Myocyte (in vitro differentiated cells): ENCODE measurements around the gene GLIS1. TPM values are rescaled to one million over a fixed set of nuclear protein-coding genes. Genes with fewer than 3 reads are reported as not detected.

Experiments
- DNase-seq: peaks from one replicate; pipeline ENCODE4 v3.0.0-alpha.2; 2012; ENCODE audit warnings: low read depth
- total RNA-seq: library from RNA; depleted of rRNA; stranded (reverse); fragments of >200 nt; gene quantifications from 2 replicates; pipeline ENCODE4 v1.2.3, GENCODE V29; 2014

Gene GLIS1
- total RNA-seq, 1 donor from 2014 or later: 1.9 TPM

DNA sequence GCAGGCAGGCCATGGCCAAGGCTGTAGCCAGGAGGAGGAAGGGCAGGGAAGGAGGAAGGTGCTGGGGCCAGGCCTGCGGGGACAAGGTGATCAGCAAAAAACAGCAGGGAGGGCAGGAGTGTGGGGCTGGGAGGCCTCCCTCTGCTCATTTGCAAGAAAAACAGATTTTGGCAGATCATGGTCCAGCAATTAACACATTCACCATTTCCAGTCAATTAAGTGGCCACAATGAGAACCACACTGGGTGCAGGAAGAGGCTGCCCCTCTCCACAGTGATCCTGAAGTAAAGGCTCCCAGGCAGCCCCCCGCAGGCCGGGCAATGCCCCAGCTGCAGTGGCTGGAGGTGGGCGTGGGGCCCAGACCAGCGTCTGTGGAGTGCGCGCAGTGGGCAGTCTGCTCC, 225.1 kb downstream of the GLIS1 start:
- DNase-seq: no peak

DNA sequence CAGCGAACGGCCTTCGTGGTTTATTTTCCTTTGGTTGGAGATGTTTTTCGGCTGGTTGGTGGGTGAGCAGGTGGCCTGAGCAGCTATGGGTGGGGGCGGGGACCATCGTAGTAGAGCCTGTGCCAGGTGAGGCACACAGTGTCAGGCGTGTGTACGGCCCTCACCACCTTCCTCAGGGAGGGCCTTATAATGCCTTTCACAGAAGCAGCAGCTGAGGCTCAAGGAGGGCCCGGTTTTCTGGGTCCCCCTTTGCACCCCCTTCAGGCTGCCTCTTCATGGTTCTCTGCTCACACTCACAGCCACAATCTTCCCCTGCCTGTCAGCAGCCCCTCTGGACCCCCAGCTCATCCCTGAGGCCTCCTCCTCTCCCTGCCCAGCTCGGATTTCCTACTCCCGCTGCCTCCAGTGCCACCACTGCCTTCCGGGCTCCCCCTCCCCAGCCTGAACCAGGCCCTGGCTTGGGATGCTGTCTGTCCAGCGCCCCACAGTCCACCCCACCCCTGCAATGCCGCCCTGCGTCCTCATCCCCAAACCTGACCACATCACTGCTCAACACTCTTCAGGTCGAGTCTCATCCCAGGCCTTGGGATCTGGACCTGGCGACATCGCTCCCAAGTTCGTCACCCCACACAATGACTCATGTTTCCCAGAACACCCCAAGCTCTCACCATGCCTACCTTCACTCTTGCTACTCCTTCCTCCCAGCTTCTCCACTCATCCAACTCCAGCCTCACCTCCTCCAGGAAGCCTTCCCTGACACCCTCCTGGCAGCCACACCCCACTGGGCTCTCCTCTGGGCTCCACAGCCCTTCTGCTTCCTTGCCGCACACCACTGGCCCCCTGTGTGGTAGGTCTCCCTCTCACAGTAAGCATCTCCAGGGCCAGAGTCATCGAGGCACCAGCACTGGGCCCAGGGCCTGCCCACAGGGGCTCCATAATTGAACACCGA, 225.9 kb downstream of the GLIS1 start:
- DNase-seq: no peak

DNA sequence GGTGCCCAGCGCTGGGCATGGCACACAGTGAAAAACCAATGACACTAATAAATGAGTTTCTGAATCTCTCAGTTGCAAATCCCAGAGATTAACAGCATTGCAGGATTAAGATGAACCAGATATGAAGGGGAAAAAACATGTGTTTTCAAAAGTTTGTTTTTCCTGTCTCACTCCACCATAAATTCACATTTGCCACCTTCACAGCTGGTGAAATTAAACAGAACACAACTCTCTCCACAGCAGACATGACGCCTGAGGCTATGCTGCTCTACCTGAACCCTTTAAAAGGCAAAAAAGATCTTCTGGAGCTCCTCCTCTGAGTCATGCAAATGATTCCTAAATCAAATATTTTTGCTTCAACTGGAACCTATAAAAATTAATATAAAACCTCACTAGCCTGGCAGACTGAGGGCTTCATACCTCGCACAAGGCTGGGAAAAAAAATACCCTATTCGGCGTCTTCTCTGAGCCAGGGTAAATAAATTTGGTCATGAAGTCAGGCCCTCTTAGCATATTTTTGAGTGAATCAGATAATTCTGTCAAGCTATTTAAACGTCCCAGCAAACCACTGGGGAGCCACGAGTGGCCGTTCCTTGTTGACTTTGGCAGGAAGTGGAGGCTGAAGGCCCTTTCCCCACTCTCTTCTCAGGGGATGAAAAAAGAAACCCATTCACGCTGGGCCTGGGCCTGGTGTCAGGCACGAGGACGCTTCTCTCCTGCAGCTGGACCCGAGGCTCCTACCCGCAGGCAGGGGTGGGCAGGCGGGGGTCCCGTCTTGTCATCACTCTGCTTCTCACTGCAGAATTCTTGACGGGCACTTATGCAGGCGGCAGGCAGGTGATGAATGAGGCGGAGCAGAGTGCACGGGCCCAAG, 226.8 kb downstream of the GLIS1 start:
- no peak for DNase-seq

DNA sequence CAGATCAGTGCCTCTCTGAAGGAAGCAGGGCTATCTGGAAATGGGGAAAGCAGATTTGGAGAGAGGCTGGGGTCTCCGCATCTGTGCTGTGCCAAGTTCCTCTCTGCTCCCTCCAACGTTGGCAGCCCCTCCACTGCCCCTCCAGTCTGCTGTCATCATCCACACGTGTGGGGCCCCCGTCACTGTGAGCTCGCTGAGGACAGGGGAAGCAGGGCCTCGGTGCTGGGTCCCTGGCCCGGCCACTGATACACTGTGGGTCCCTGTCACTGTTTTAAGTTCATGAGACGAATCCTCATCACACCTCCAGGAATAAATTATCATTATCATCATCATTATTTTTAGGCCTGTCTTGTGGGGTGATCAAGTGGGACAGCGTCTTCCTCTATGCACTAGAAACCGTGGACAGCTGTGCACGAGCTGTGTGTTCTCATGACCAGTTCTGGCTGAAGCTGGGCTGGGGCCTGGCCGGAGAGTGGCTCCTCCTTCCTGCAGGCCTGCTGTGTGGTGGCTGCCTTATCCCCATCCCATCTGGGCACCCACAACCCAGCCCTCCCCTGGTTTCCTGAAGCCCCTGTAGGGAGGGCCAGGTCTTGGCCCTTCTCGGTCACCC, 227.5 kb downstream of the GLIS1 start:
- DNase-seq: no peak

DNA sequence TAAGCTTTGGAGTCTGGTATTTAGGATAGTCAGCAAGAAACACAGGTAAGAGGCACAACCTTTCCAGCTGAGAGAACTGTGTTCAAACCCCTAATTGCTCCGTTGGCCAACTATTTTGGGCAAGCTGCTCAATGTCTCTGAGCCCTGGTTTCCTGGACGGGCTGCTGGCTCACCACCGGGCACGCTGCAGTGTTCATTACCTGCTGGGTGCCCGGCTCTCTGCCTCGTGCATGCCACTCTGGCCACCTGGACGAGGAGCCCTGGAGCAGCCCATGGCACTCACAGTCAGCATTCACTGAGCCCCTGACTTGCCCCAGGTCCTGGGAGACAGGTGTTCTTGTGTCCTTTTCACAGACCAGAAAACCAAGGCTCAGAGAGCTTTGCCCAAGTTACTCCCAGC, 228.7 kb downstream of the GLIS1 start:
- DNase-seq: no peak

DNA sequence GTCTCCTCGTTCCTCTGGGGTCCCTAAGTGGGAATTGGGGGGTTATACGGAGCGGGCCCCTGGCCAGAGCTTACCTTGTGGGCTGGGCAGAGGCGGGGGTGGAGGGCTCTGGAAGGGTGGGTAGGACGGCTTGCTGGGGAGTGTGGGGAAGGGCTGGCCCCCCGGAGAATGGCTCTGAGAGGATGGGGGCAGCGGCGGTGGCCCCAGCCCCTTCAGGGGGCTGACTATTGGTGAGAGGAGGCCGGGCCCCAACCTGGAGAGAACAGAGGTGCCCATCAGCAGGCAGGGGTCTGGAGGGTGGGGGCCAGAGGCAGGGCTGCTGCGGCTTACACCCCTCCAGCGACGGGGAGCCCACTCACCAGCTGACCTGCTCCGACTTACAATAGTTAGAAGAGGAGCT, 229.2 kb downstream of the GLIS1 start:
- no peak for DNase-seq

DNA sequence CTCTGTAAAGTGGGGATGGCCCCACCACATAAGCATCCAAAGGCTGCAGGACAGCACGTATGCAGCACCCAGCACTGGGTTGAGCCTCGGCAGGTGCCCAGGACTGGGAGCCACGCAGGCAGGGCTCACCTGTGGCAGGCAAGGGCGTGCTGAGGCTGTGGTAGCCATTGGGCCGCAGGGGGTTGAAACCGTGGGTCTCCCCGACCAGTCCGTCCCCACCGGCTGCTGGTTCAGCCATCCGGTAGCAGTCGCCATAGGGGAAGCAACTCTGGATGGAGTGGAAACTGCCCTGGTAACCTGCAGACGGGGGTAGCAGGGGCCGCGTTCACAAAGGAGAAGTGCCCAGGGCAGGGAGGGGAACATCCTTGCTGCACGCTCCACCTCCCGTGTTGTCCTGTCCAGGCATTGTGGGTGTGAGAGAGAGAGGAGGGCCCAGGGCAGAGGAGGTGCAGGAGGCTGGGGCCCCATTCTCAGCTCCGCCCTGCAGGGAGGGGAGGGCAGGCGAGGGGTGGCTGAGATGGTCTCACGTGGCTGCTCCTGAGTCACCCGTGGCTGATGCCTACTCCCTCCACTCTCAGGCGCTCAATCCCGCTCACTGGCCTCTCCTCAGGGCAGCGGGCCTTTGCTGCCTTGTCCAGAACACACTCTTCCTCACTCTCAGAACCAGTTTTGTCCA, 229.8 kb downstream of the GLIS1 start:
- DNase-seq: no peak

DNA sequence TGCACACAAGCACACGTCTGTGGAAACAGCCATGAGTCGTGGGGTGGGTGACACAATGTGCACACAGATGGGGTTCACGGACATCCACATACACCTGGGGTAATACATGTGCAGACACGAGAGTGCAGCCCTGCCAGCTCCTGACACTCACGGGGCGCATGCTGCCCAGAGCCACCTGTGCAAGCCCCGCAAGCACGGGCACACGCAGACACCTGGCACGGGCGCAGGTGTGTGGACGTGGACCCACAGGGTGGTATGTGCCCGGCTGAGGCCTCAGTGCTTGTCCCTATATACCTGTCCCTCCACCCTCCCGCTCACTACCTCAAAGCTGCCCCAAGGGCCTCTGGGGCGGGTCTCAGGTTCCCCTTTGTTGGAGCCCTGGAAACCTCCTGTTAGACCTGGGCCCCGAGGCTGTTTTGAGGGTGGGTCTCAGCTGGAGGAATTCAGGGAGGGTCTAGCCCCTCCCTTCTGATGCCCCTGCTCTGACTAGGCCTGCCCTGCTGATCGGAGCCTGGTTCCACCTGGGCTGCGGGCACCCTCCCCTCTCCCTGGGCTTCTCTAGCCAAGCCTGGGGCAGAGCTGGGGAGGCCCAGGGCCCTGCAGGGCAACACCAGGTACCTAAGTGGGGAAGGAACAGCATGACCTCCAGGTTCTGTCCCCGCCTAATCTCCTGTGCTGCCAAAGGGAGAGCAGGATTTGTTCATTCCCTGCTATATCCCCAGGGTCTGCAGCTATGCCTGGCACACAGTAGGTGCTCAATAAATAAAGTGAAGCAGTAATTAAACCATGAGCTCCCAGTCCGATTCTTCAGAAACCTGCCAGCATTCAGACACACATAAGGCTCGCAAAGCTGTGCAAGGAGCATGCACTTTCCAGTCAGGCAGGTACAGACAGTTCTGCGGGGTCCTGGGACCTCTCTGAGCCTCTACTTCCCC, 230.6 kb downstream of the GLIS1 start:
- DNase-seq: no peak

DNA sequence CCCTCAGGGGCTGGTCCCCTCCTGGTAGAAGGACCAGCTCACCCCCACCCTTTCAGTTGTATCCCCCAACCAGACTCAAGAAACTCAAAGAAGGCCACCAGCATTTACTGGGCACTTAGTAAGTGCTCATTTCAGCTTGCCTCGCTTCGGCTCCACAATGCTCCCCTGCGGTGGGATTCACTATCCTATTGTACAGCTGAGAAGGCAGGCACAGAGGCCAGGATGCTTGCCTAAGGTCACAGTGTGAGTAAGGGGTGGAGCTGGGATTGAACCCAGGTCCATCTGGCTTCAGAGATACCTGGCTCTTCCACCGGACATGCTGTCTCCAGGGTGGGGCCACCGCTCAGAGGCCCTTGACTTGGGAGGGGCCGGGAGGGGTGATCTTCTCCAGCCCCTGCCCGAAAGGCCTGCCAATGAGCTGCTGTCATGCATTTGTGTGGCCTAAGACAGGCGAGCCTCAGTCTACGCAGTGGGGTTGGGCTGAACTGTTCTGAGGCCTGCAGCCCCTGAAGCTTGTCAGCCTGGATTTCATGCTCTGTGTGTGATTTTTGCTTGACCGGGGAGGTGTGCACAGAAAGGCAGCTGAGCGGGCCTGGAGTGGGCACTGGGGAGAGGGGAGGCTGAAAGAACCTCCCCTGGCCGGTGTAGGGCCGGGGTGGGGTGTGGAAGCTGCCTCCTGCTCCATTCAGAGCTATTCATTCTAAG, 231.7 kb downstream of the GLIS1 start:
- DNase-seq: no peak

DNA sequence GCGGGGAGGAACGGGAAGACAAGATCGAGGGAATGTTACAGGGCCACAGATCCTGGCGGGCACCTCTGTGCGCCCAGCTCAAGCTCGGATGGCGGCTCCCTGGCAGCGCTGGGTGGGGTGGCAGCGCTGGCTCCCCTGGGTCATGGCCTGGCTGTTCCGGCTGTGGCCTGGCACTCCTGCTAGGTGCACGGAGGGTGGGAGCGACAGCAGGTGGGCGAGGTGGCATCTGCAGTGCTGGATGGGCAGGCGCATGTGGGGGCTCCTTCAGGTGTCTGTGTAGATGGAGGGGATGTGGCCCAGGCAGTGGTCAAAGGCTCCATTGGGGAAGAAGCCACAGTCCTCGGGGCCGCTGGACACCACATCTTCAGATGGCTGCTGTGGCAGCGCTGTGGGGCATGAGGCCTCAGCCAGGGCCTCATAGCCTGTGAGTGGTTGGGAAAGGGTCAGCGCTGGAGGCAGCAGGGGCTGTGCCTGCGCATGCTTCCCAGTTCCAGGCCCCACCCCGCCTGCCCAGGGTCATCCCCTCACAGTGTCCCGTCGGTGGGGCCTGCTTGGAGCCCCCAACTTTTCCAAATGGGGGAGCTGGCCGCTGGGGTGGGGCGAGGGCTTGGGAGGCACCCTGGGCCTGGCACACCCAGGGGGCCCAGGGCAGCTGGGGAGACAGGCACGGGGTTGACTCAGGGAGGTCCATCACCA, 232.5 kb downstream of the GLIS1 start:
- no peak for DNase-seq

DNA sequence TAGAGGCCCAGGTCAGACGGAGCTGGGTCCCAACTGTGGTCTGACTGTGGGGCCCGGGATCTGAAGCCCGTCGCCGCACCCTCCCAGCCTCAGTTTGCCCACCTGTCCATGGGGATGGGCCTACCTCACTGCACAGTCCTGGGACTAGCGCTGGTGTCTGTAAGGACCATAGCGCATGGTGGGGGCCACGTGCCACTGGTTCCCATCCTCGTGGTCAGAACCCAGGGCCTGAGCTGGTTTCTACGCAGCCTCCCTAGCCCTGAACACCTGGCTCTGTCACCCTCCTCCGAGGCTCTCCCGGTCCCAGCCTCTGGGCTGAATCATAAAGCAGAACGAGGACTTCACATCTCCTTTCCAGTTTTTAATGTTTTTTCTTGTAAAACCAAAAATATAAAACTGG, 233.1 kb downstream of the GLIS1 start:
- DNase-seq: no peak

DNA sequence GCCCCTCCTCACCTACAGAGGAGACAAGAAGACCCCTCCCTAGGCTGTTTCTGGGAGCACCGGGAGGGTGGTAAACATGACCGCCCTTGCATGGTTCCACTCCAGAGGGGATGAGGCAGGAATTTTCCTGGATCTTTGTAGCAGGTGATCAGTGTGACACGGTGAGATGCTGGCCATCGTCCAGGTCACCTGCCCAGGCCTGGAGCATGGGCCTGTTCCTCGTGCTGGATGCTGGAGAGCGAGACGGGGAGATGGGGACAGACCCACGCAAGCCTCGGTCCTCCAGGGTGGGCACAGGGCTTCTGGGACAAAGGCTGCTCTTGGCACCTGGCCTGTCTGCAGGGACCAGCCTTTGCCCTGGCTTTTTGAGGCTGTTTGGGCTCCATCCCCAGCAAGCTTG, 233.6 kb downstream of the GLIS1 start:
- DNase-seq: no peak

DNA sequence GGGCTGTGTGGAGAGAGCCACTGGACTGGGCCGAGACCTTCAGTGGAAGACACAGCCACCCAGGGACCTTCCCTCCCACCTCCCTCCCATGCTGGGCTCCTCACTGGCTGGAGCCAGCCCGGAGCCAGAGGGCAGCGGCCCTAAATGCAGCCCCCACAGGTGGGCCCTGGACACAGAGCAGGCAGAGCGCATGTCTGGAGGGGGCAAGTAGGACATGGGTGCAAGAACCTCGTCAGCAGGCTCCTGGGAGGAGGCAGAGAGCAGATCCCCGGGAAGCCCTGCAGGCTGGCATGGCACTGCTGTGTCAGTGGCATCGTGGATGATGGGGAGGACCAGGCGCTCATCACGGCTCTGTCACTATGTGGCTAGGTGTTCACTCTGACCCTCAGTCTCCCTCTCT, 234.1 kb downstream of the GLIS1 start:
- DNase-seq: no peak

DNA sequence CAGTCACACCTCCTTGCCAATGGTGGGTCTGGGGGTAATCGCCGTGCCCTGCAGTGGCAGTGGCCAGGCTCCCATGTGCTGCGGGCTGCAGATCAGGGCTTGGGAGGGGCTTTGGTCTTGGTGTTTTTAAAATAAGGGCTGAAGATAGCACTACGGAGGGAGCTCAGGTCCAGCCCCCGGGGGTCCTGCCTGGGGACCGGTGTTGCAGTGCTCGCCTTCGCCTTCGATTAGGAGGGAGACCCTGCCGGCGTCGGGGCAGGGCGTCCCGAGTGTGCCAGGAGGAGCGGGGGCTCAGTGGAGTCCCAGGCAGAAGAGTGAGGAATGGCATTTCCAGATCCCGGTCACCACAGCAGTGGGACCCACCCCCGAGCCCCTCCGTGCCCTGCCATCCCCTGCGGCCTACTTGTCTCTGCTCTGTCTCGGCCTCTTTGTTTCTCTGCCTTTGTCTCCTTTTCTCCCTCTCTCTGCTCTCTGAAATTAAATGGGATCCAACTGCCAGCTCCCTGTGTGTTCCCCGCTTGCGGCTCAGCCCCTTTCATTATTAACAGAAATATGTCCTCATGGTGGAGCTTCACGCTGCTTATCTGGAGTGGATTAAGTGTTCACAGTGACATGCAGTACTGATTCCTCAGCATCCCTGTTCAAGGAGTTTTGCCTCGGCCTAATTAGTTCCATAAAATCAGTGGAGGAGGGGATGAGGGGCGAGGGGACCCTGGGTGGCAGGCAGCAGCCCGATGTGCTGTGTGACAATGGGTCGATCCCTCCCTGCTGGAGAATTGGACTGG, 235.3 kb downstream of the GLIS1 start:
- no peak for DNase-seq

DNA sequence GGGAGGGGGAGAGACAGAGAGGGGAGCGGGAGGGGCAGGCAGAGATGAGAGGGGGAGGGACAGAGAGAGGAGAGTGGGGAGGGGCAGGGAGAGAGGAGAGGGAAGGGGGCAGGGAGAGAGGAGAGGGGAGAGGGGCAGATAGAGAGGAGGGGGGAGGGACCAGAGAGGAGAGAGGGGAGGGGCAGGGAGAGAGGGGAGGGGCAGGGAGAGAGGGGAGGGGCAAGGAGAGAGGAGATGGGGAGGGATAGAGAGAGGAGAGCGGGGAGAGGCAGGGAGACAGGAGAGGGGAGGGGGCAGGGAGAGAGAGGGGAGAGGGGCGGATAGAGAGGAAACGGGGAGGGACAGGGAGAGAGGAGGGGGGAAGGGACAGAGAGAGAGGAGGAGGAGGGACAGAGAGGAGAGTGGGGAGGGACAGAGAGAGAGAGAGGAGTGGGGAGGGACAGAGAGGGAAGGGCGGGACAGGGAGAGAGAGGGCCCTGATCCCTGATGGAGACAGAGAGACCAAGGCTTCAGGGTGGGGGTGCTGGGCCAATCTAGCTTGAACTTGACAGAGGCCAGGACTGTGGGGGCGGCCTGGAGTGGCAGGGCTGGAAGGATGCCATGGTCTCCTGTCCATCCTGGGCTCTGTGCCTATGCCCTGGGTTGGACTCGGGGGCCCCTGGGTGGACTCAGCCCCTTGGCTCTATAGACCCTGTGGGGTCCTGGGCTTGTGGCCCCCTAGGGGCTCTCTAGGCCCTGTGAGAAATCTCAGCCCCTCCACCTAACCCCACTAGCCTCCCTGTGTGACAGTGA, 236.1 kb downstream of the GLIS1 start:
- DNase-seq: no peak

DNA sequence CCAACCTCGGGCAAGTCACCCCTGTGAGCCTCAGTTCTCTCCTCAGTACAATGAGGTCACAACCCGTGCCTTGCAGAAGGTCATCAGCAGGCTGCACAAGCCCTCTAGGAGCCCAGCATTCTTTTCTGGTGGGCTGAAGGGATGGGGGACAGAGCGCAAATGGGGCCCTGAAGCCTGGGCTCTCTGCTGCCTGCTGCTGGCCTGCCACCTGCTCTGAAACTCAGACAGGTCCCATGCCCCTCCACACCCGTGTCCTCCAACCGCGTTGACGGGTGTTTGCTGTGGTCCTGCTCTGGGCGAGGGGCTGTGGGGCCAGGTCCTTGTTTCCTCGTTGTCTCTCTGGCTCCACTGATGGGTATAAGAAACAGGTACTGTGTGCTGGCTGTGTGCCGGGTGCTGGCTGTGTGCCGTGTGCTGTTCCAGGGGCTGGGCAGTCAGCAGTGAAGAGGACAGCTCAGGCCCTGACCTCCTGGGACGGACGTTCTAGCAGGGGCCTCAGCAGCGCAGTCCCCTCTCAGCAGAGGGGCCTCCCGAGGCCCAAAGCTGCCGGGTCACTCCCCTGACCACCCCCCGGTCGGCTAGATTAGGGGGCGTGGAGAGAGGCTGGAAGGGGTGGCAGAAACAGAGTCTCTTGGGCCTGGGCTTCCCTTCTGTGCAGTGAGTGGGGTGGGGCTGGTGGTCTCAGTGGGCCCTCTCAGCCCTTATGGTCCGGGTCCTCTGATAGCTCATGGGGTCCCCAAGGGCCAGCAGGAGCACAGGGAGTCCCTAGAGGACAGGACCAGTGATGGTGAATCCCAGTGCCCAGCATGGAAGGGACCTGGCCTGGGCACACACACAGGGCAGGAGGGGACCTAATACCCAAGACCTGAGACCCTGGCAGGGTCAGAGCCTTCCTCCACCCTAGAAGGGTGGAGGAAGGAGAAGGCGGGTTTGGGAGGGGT, 237.6 kb downstream of the GLIS1 start:
- DNase-seq: no peak
